Measurements from ENCODE around the gene CCDC89.

DNA sequence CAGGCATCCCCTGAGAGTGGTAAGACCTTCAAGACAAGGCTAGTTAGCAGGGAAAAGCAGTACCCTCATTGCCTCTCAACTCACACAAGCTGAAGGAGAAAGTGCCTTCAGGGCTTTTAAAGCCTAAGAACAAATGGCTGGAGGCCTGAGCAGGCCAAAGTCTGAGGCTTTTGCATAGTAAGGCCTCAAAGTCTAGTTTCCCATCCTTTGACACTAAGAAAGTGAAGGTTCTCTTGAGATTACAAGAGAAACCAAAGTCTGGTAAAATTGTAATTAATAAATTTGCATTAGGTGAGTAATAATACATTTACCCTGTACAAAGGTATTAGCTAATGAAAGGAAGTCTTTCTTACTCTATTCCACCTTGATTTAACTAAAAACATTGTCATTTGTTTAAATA lies 47.0 kb upstream of the CCDC89 start:
- TF ChIP-seq CTCF (IDR thresholded peaks at IDR 0.05; ENCODE audit: extremely low read depth in 1 of 2, insufficient read depth in 1 of 2, low read depth in 1 of 2, low read length in 2 of 2) = no peak
- TF ChIP-seq POLR2AphosphoS5 (IDR thresholded peaks at IDR 0.05; ENCODE audit: insufficient read depth, low read depth, low read length) = no peak
- TF ChIP-seq JUN (IDR thresholded peaks at IDR 0.05; ENCODE audit: borderline replicate concordance, insufficient read depth, insufficient read length, low read depth) = no peak
- no peak for TF ChIP-seq GATA2 (IDR thresholded peaks at IDR 0.05; ENCODE audit: insufficient read depth, insufficient read length, low read depth, low read length)
- no peak for TF ChIP-seq EZH2 (IDR thresholded peaks at IDR 0.05; ENCODE audit: borderline replicate concordance, low read depth, low read length, severe bottlenecking)

Measured in endothelial cell of umbilical vein (primary cell).